LNCAP (cell line): ENCODE results near the gene SLC39A11.

ENCODE experiments used
- CTCF ChIP-seq: fragments of 450-650 bp; IDR thresholded peaks from 2 replicates; pipeline ENCODE4 v1.5.1; 2017; ENCODE audit warnings: mild to moderate bottlenecking

Gene SLC39A11

GRCh38 chr17:72681844-72682243 lies 410.6 kb downstream of the SLC39A11 start:
- TF ChIP-seq CTCF, result no peak

GRCh38 chr17:72677714-72678390 lies 414.6 kb downstream of the SLC39A11 start:
- TF ChIP-seq CTCF, result no peak

- TF ChIP-seq CTCF, result no peak
Measured at GRCh38 chr17:72677108-72677507, 415.4 kb downstream of the SLC39A11 start.

- TF ChIP-seq CTCF, result no peak
Measured at GRCh38 chr17:72672729-72673128, 419.8 kb downstream of the SLC39A11 start.

- TF ChIP-seq CTCF, result no peak
Measured at GRCh38 chr17:72671016-72671415, 421.5 kb downstream of the SLC39A11 start.

GRCh38 chr17:72667096-72668063 lies 425.1 kb downstream of the SLC39A11 start:
- no peak for TF ChIP-seq CTCF

GRCh38 chr17:72665852-72666851 lies 426.3 kb downstream of the SLC39A11 start:
- TF ChIP-seq CTCF, result no peak
